OCI-LY7 (cell line): ENCODE measurements around the gene CRADD. TPM values are rescaled to one million over a fixed set of nuclear protein-coding genes. Genes with fewer than 3 reads are reported as not detected.

Experiments
- BruUV-seq: library from RNA; stranded (reverse); fragments of 400-500 nt; replicated peaks from 2 replicates; lab custom pipeline; 2021; lab: Mats Ljungman, UMichigan
- CTCF ChIA-PET: fragments of 300-600 bp; sonication (Branson Sonifier 250); formaldehyde crosslinking; loops from one replicate; lab custom pipeline; 2022; ENCODE audit warnings: antibody characterized with exemption; ENCODE audit not compliant: unreplicated experiment; lab: Charles Lee
- POLR2A ChIA-PET: fragments of 300-600 bp; sonication (Branson Sonifier 250); formaldehyde crosslinking; loops from one replicate; lab custom pipeline; 2022; ENCODE audit warnings: antibody characterized with exemption; lab: Charles Lee
- DNase-seq: peaks from one replicate; pipeline ENCODE4 v3.0.0-alpha.2; 2015; ENCODE audit warnings: low spot score
- H2AFZ ChIP-seq: fragments of 200-600 bp; sonication (generic), shearing (Covaris generic); 2 replicates; pipeline ENCODE4 v1.6.1; 2014; ENCODE audit warnings: mild to moderate bottlenecking, antibody characterized with exemption, low read length, moderate library complexity
- H3K27ac ChIP-seq: fragments of 200-600 bp; sonication (generic); 2 replicates; pipeline ENCODE4 v1.5.1; 2014; ENCODE audit warnings: mixed run types, low read depth, mild to moderate bottlenecking, moderate library complexity, low read length, inconsistent platforms; ENCODE audit not compliant: poor library complexity, severe bottlenecking
- H3K36me3 ChIP-seq: fragments of 200-600 bp; sonication (generic); 2 replicates; pipeline ENCODE4 v1.6.1; 2014; ENCODE audit warnings: mild to moderate bottlenecking, antibody characterized with exemption, low read length, moderate library complexity, mixed read lengths; ENCODE audit not compliant: insufficient read depth
- H3K4me1 ChIP-seq: fragments of 200-600 bp; sonication (generic); 2 replicates; pipeline ENCODE4 v1.5.1; 2014; ENCODE audit warnings: mild to moderate bottlenecking, low read length; ENCODE audit not compliant: insufficient read depth, poor library complexity, severe bottlenecking
- H3K4me2 ChIP-seq: fragments of 200-600 bp; sonication (generic); 2 replicates; pipeline ENCODE4 v1.6.1; 2014; ENCODE audit warnings: mild to moderate bottlenecking, low read length
- H3K4me3 ChIP-seq: fragments of 200-600 bp; sonication (generic); 2 replicates; pipeline ENCODE4 v1.5.1; 2014; ENCODE audit warnings: mild to moderate bottlenecking, low read depth, low read length; ENCODE audit not compliant: poor library complexity, severe bottlenecking
- H3K79me2 ChIP-seq: fragments of 200-600 bp; sonication (generic); 2 replicates; pipeline ENCODE4 v1.6.1; 2016; ENCODE audit warnings: low read depth, mild to moderate bottlenecking, low read length, moderate library complexity, mixed read lengths; ENCODE audit not compliant: insufficient read depth
- H3K9me2 ChIP-seq: fragments of 200-600 bp; sonication (generic); 2 replicates; pipeline ENCODE4 v1.6.1; 2016; ENCODE audit warnings: mild to moderate bottlenecking, low read length, mixed read lengths; ENCODE audit not compliant: insufficient read depth
- H3K9me3 ChIP-seq: fragments of 200-600 bp; sonication (generic); 2 replicates; pipeline ENCODE4 v1.6.1; 2014; ENCODE audit warnings: mild to moderate bottlenecking, mixed run types, low read length, mixed read lengths
- H4K20me1 ChIP-seq: fragments of 200-600 bp; sonication (generic); 2 replicates; pipeline ENCODE4 v1.6.1; 2014; ENCODE audit warnings: mild to moderate bottlenecking, antibody characterized with exemption, low read length, moderate library complexity, mixed read lengths; ENCODE audit not compliant: insufficient read depth
- EZH2phosphoT487 ChIP-seq: fragments of 200-600 bp; sonication (generic); IDR thresholded peaks from 2 replicates; pipeline ENCODE4 v1.6.1; 2018; ENCODE audit warnings: low read depth, borderline replicate concordance, mild to moderate bottlenecking, mixed run types, antibody characterized with exemption, low read length, moderate library complexity, mixed read lengths
- intact Hi-C: fragments of 100-400 bp; cut with micrococcal nuclease; formaldehyde crosslinking; loops from one replicate; pipeline ENCODE4 v1.10.0; 2022; ENCODE audit not compliant: unreplicated experiment
- total RNA-seq, 2 experiments: library from RNA; depleted of rRNA in 1 of 2; stranded (reverse); fragments of >200 nt in 1 of 2; shearing (Covaris generic) in 1 of 2; gene quantifications; 2 replicates each; pipeline ENCODE4 v1.2.3, GENCODE V29; 2014 to 2022
- TF ChIP-seq, protein P1 (sequence below): fragments of 200-600 bp; sonication (generic); conservative IDR thresholded peaks from 2 replicates; pipeline ENCODE4 v1.5.1; 2014; ENCODE audit warnings: mild to moderate bottlenecking, antibody characterized with exemption, low read length, moderate library complexity, mixed read lengths

CRADD gene
- total RNA-seq, 2 experiments from 2014 or later: 10.5 to 16.8 TPM

- POLR2A ChIA-PET: no interaction called here
- Histone ChIP-seq H3K4me1 (no peaks in the 10 kb centered on the region), H3K4me2 (no peak overlapping the region), H3K9me3 (no peaks in the 10 kb centered on the region), H4K20me1 (no peaks in the 10 kb centered on the region), H3K9me2 (no peaks in the 10 kb centered on the region), H3K27ac (no peak overlapping the region), H3K4me3 (no peak overlapping the region), H3K36me3 (no peaks in the 10 kb centered on the region), H2AFZ (no peak overlapping the region), H3K79me2 (no peaks in the 10 kb centered on the region)
- CTCF ChIA-PET: no interaction called here
- intact Hi-C loops: no loop called here
- BruUV-seq: no TSS peak
- DNase-seq: no peak
- no peak for TF ChIP-seq EZH2phosphoT487
- TF ChIP-seq, protein P1, sequence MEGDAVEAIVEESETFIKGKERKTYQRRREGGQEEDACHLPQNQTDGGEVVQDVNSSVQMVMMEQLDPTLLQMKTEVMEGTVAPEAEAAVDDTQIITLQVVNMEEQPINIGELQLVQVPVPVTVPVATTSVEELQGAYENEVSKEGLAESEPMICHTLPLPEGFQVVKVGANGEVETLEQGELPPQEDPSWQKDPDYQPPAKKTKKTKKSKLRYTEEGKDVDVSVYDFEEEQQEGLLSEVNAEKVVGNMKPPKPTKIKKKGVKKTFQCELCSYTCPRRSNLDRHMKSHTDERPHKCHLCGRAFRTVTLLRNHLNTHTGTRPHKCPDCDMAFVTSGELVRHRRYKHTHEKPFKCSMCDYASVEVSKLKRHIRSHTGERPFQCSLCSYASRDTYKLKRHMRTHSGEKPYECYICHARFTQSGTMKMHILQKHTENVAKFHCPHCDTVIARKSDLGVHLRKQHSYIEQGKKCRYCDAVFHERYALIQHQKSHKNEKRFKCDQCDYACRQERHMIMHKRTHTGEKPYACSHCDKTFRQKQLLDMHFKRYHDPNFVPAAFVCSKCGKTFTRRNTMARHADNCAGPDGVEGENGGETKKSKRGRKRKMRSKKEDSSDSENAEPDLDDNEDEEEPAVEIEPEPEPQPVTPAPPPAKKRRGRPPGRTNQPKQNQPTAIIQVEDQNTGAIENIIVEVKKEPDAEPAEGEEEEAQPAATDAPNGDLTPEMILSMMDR: no peak
These were observed 217.4 kb downstream of the CRADD start for GRCh38 chr12:93894391-93895088.

GRCh38 chr12:93895089-93895445, 217.9 kb downstream of the CRADD start:
- CTCF ChIA-PET: no interaction called here
- intact Hi-C loops: no loop called here

GRCh38 chr12:93896427-93896826, 219.3 kb downstream of the CRADD start:
- H3K9me2 ChIP-seq: no peaks in the 10 kb centered on the region

More at GRCh38 chr12:93895089-93895445, 217.9 kb downstream of the CRADD start:
- Histone ChIP-seq H3K36me3 (no peaks in the 10 kb centered on the region), H3K27ac (no peak overlapping the region), H3K4me1 (no peaks in the 10 kb centered on the region), H3K79me2 (no peaks in the 10 kb centered on the region), H3K4me2 (no peak overlapping the region), H3K9me2 (no peaks in the 10 kb centered on the region), H3K4me3 (no peak overlapping the region), H3K9me3 (no peaks in the 10 kb centered on the region), H2AFZ (no peak overlapping the region), H4K20me1 (no peaks in the 10 kb centered on the region)
- TF ChIP-seq, protein P1: no peak
- no peak for TF ChIP-seq EZH2phosphoT487
- no TSS peak for BruUV-seq
- DNase-seq: no peak
- POLR2A ChIA-PET: no interaction called here

More at GRCh38 chr12:93896427-93896826, 219.3 kb downstream of the CRADD start:
- H3K36me3 ChIP-seq: no peaks in the 10 kb centered on the region
- H3K4me2 ChIP-seq: no peak overlapping the region
- H3K79me2 ChIP-seq: no peaks in the 10 kb centered on the region
- H2AFZ ChIP-seq: no peak overlapping the region
- no peaks in the 10 kb centered on the region for H4K20me1 ChIP-seq
- no peak for TF ChIP-seq EZH2phosphoT487
- TF ChIP-seq, protein P1: no peak
- no peak overlapping the region for H3K27ac ChIP-seq
- DNase-seq: peak; percentile 2
- ChIA-PET POLR2A (no interaction called here), CTCF (no interaction called here)
- no TSS peak for BruUV-seq
- no peaks in the 10 kb centered on the region for H3K9me3 ChIP-seq
- intact Hi-C loops: no loop called here
- no peak overlapping the region for H3K4me3 ChIP-seq
- no peaks in the 10 kb centered on the region for H3K4me1 ChIP-seq
